ENCODE results near the gene GDPD5.

GDPD5 gene

DNA sequence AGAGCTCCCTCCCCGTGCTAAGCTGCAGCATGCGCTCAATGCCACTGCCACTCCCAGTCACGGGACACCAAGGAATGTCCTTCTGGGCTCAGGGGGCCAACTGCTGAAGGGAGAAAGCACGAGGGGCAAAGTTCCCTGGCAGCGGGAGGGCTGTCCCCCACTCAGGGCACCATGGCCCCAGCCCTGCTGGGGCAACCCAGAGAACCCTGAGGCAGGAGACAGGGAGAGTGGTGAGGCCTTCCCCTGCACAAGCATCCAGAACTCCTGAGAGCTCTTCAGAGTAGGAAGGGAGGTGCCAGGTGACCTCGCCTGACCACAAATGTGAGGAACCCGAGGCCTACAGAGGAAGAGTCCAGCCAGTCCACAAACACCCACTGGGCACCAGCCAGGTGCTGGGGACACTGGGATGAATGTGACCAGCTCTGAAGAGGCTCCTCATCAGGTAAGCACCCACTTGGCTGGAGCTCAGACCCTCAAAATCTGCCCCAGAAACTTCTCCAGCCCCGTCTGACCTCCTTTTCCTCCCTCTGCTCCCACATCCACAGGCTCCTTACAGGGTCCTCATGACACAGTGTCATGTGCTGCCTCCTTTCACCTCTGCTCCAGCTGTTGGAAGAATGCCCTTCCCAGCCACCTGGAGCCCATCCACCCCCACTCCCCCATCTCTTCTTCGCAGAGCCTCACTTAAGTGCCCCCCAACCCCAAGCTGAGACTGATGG is 15.6 kb downstream of the GDPD5 start:
- DNase-seq, result no peak

DNA sequence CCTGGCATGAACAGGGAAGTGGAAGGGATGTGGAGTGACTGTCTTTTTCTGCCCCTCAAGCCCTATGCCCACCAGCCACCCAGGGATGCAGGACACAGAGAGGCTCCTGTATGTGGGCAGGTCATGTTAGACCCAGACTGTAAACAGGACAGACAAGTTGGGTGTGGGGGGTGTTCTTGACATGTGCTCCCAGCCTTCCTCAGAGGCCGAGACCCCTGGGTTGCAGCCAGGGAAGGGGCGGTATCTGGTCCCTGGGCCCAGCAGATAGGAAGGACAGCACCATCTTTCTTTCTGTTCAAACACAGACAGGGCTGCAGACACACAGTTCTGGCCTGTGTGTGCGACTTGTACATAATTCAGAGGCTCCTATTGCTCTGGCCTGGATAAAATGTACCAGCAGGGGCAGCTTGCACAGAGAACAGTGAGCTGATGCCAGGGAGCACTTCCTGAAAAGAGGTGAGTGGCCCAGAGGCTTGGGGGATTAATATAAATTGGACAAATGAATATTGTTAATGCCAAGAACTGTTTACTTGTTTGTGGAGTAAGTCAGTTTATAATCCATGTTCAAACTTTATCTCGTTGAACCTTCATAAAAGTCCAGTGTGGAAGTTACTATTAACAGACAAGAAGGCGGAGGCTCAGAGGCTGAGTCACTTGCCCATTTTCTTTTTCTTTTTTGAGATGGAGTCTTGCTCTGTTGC is 16.6 kb downstream of the GDPD5 start:
- no peak for DNase-seq

GRCh38 chr11:75508051-75508561 is 17.6 kb downstream of the GDPD5 start:
- no peak for DNase-seq

GRCh38 chr11:75507571-75507970 is 18.2 kb downstream of the GDPD5 start:
- DNase-seq, result no peak

DNA sequence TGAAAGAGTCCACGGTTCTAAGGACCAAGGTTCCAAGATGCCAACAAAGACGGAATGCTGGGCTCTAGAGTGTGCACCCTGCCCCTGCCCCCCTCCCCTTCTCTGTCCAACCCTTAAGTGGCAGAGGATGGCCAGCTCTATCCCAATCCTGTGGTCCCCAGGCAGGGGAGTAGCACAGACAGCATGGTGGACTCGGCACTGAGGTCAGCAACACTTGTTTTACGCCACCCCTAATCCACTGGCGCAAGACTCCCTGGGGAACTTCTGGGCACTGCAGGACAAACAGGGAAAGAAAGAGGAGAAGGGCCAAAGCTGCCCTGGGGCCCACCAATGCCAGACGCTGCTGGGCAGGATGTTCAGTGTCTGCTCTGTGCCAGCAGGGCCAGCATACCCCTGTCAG is 18.9 kb downstream of the GDPD5 start:
- DNase-seq, result no peak

DNA sequence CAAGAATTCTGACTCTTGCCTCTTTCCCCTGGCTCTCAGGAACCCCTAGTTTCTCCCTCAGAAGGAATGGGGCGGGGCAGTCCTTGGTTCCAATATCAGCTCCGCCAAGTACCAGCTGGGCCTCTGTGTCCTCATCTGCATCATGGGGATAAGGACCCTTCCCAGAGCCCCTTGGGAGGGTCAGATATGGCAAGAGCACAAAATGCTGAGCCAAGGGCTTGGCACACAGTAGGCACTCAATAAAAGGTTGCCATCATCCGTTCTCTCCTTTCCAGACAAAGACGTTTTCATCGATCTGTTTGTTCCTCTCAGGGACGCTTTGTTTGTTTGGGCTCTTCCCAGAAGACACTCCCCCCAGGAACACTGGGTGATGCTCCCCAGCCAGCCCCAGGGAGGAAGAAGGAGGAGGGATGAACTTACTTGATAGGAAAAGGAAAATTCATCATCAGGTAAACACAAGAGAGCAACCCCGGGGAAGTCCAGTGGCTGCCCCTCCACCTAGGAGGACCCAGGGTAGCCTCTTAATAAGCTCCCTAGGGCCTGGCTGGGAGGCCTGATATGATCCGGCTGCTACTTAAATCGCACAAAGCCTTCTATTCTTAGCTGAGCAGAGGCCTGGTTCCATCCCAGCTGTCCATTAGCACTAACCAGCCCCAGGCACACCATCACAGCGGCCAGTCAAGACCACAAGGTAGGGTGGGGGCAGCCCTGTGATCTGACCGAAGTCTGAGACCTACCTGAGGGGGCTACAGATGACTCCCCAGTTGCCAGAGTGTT is 19.6 kb downstream of the GDPD5 start:
- no peak for DNase-seq

- no peak for DNase-seq
Observed at GRCh38 chr11:75504501-75504900, 21.2 kb downstream of the GDPD5 start.

GRCh38 chr11:75503531-75504099 is 22.1 kb downstream of the GDPD5 start:
- no peak for DNase-seq

DNA sequence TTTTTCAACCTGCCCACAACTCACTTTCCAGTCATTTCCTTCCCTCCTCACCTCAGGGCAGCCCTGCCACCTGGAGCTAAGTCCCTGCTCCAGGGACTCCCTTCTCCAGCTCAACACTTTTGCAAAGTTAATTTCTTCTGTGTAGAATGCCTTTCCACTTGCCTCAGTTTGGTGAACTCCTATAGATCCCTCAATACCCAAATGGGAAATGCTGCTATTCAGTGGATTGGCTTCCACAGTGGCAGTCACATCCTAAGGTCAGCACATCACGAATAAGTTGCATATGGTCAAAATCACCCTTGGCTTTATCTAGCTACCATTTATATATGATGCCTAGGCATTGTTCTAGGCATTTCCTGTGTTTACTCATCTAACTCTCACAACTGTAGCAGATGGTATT is 23.6 kb downstream of the GDPD5 start:
- DNase-seq, result no peak

GRCh38 chr11:75500742-75501141 is 25.0 kb downstream of the GDPD5 start:
- DNase-seq, result peak; percentile 56

- no peak for DNase-seq
Observed at GRCh38 chr11:75499423-75500190, 26.1 kb downstream of the GDPD5 start.

- DNase-seq, result no peak
Observed at GRCh38 chr11:75498556-75499255, 27.0 kb downstream of the GDPD5 start.

- DNase-seq, result no peak
Observed at GRCh38 chr11:75497788-75498409, 27.8 kb downstream of the GDPD5 start.

GRCh38 chr11:75496305-75496752 is 29.4 kb downstream of the GDPD5 start:
- DNase-seq, result no peak

- DNase-seq, result no peak
Observed at GRCh38 chr11:75495749-75496304, 29.9 kb downstream of the GDPD5 start.

DNA sequence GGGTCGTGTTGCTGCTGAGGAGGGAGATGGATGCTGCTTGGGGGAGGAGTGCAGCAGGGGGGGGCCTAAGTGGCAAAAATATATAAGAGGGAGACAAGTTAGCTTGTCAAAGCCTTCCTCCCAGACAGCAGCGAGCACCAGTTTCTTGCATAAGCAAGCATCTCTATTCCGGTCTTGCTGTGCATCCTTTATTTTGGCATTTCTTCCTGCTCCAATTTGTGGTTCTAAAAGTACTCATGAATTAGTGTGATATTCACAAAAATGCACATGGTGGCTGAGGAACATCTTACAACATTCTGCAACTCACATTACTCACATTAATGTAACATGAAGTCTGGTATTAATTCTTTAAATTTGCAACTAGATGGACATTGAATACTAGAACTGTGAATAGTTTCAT is 32.1 kb downstream of the GDPD5 start:
- DNase-seq, result no peak

DNA sequence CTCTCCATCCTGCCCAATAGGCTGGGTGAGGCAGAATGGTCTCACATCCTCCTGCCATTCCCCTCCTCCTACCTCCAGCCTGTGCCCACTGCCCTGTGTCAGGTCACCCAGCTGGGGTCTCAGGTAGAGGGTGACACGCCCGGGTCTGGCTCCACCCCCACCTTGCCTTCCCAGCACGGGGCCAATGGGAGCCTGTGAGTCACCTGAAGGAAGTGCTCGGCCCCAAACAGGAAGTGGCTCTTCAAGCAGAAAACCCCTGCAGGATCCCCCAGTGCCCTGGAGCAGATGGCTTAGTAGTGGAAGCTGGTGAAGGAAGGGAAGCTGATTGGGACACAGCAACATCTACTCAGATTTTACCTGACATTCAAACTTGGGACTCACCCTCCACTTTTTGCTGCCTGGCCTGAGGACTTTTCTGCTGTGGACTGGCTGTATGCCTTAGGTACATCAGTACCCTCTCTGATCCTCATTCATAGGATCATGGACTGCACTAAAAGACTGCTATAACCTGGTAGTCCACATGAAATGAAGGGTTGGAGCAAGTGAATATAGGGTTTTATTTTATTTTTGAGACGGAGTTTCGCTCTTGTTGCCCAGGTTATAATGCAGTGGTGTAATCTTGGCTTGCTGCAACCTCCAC is 33.4 kb downstream of the GDPD5 start:
- DNase-seq, result no peak

- DNase-seq, result no peak
Observed at GRCh38 chr11:75491465-75491864, 34.3 kb downstream of the GDPD5 start.

DNA sequence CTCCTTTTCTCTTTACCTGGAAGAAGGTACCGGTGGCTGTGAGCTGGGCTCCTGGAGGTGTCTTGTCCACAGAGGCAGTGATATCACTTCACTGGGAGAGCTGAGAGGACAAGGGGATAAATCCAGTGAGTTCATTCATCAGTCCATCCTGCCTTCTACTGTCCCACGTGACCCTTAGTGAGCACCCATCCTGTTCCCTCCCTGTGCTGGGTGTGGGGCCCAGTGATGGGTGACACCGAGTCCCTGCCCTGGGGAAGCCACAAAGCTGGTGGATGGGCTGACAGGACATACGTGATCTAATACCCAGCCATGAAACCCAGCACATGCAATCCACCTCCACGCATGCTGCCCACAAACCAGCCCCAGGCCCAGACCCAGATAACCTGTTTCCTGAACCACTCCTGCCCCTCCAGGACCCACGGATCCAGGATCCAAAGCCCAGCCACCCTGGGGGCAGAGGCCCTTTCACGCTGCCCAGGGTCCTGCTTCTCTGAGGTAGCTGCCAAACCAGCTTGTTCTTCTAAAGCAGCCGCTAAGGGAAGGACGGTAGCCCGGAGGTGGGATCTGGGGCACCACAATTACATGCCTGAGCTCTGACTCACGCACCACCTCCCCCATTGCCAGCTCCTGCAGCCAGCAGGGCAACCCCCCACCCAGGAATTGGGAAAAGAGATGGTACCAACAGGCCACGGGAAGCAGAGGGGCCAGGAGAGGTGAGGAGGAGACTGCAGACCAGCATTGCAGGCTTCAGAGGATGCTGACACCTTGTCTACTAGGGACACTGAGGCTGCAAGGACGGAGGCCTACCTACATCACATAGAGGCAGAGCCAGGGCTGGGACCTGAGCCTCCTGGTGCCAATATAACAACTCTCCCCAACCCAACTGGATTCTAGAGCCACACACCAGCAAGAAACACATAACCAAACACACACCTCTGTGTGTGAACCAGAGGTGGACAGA is 35.2 kb downstream of the GDPD5 start:
- DNase-seq, result no peak
